ENCODE results near the gene PCDHGB4.
"Not testable (repeated sequence)": the region's sequence is repeated elsewhere in the genome, so short reads cannot be mapped to it uniquely, and the experiment has no call there.

GRCh38 chr5:141346017-141346416, 41.5 kb upstream of the PCDHGB4 start:
- not testable (repeated sequence) for TF ChIP-seq REST (IDR thresholded peaks at IDR 0.05; ENCODE audit: borderline replicate concordance); CTCF (IDR thresholded peaks at IDR 0.05; ENCODE audit: poor library complexity, severe bottlenecking); EZH2 (IDR thresholded peaks at IDR 0.05; ENCODE audit: borderline replicate concordance, insufficient read depth, low read length, poor library complexity, severe bottlenecking); POLR2AphosphoS5 (IDR thresholded peaks at IDR 0.05); EP300 (conservative IDR thresholded peaks at IDR 0.05; ENCODE audit: poor library complexity, severe bottlenecking)
